GM23338 (cell line): ENCODE data around the gene SPATA2L.

Experiments used
- CREB1 ChIP-seq: fragments of 250-450 bp; sonication (Bioruptor Pico); IDR thresholded peaks from 2 replicates; pipeline ENCODE4 v1.5.0; 2020; ENCODE audit warnings: low read depth, mild to moderate bottlenecking, moderate library complexity
- CTCF ChIP-seq, 2 experiments: fragments of 200-600 bp in 1 of 2; sonication (generic) in 1 of 2; conservative IDR thresholded peaks; 2 replicates each; pipeline versions ENCODE4 v1.5.1 to v1.6.1; 2016 to 2017; ENCODE audit warnings: antibody characterized with exemption in 2 of 2, low read depth in 2 of 2, mild to moderate bottlenecking in 2 of 2, moderate library complexity in 1 of 2
- ETS1 ChIP-seq: IDR thresholded peaks from 2 replicates; pipeline ENCODE4 v1.6.1; 2016; ENCODE audit warnings: antibody characterized with exemption
- EZH2 ChIP-seq: fragments of 200-600 bp; sonication (generic); IDR thresholded peaks from one replicate; pipeline ENCODE4 v1.8.0; 2017; ENCODE audit warnings: antibody characterized with exemption, mild to moderate bottlenecking, low read depth; ENCODE audit not compliant: unreplicated experiment
- EZH2phosphoT487 ChIP-seq: fragments of 200-600 bp; sonication (generic); IDR thresholded peaks from one replicate; pipeline ENCODE4 v1.8.1; 2018; ENCODE audit warnings: antibody characterized with exemption; ENCODE audit not compliant: unreplicated experiment
- JUNB ChIP-seq: IDR thresholded peaks from one replicate; pipeline ENCODE4 v1.6.1; 2016; ENCODE audit warnings: antibody characterized with exemption; ENCODE audit not compliant: unreplicated experiment
- NANOG ChIP-seq: IDR thresholded peaks from 2 replicates; pipeline ENCODE4 v1.6.1; 2016; ENCODE audit warnings: antibody characterized with exemption, borderline replicate concordance
- POLR2AphosphoS5 ChIP-seq: IDR thresholded peaks from 2 replicates; pipeline ENCODE4 v1.6.1; 2016; ENCODE audit warnings: antibody characterized with exemption, low read depth
- REST ChIP-seq: IDR thresholded peaks from one replicate; pipeline ENCODE4 v1.6.1; 2018; ENCODE audit warnings: antibody characterized with exemption; ENCODE audit not compliant: unreplicated experiment
- STAT1 ChIP-seq: IDR thresholded peaks from one replicate; pipeline ENCODE4 v1.6.1; 2016; ENCODE audit warnings: antibody characterized with exemption; ENCODE audit not compliant: unreplicated experiment
- ZNF114 ChIP-seq: fragments of 250-450 bp; sonication (Bioruptor Pico); IDR thresholded peaks from 2 replicates; pipeline ENCODE4 v1.5.0; 2020; ENCODE audit warnings: mild to moderate bottlenecking, moderate library complexity
- ZNF331 ChIP-seq: fragments of 250-450 bp; sonication (Bioruptor Pico); IDR thresholded peaks from 2 replicates; pipeline ENCODE4 v1.5.0; 2020; ENCODE audit warnings: low read depth, mild to moderate bottlenecking, moderate library complexity
- ZNF462 ChIP-seq: fragments of 250-450 bp; sonication (Bioruptor Pico); IDR thresholded peaks from 2 replicates; pipeline ENCODE4 v1.5.0; 2020; ENCODE audit warnings: mild to moderate bottlenecking, moderate library complexity

- no peak for TF ChIP-seq CTCF (conservative IDR thresholded peaks at IDR 0.05; ENCODE audit: low read depth in 2 of 2)
- no peak for TF ChIP-seq POLR2AphosphoS5
- TF ChIP-seq REST: no peak
- no peak for TF ChIP-seq EZH2
- TF ChIP-seq EZH2phosphoT487: no peak
- TF ChIP-seq NANOG: no peak
- TF ChIP-seq ETS1: no peak
- TF ChIP-seq ZNF114 (CRISPR knock-in tag): no peak
- TF ChIP-seq JUNB: no peak
- no peak for TF ChIP-seq CREB1 (CRISPR knock-in tag)
- no peak for TF ChIP-seq ZNF462 (CRISPR knock-in tag)
- TF ChIP-seq ZNF331 (CRISPR knock-in tag): no peak
- TF ChIP-seq STAT1: no peak
Observed at GRCh38 chr16:89706518-89707260, 5.2 kb upstream of the SPATA2L start.
